Right ventricle myocardium superior (tissue), 1 donor: Measurements from ENCODE around the gene ZBTB42. TPM values are rescaled to one million over a fixed set of nuclear protein-coding genes. Genes with fewer than 3 reads are reported as not detected.
"Not testable (repeated sequence)": the region's sequence is repeated elsewhere in the genome, so short reads cannot be mapped to it uniquely, and the experiment has no call there.

ENCODE experiments used
- ATAC-seq: fragments of 200-7000 bp; cut with Tn5 transposase; one replicate; pipeline ENCODE4 v1.9.1; 2020; ENCODE audit warnings: mild to moderate bottlenecking; ENCODE audit not compliant: poor library complexity
- DNase-seq: peaks from one replicate; pipeline ENCODE4 v3.0.0-alpha.2; 2020
- intact Hi-C: fragments of 100-400 bp; cut with DNase I; formaldehyde crosslinking; loops from one replicate; pipeline ENCODE4 v1.11.2; 2022
- total RNA-seq: library from RNA; stranded (reverse); fragmentation: NEBNext Ultra II Directional; extraction: Animal tissue kit (Norgen Biotek cat#: 25700); gene quantifications from one replicate; pipeline ENCODE4 v1.2.1, GENCODE V29; 2021
- donor health status: DM: no; HTN: yes; CAD: no; lungs with severe emphysema.

Gene ZBTB42
- total RNA-seq, 1 donor from 2014 or later: 5.0 TPM

DNA sequence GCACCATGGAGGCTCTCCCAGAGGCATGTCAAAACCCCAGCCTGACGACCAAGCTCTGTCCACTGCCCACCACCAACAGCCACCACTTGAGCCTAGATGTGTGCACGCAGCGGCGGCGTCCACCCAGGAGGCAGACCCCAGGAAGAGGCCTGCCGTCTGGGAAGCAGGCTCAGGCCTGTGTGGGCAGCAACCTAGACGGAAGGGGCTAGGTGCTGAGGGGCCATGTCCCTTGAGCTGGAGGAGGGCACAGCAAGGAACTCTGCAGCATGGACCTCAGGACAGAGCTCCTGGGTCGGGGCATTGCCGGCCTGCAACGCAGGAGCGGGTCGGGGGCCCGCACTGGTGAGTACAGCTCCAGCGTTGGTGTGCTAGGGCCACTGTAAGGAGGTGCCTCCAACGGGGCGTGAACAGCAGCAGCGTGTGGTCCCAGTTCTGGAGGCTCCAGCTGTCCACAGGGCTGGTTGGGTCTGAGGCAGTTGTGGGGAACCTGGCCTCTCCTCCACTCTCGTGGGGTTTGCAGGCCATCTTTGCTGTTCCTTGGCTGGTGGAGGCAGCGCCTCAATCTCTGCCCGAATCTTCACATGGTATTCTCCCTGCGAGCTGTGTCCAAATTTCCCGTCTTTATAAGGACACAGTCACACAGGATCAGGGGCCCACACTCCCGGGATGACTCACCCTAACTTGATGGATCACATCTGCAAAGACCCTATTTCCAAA, 20.5 kb downstream of the ZBTB42 start:
- DNase-seq: no peak
- intact Hi-C loops: loop anchor here (5.0 kb wide), 1 partner anchor 34 kb away; no protein-coding TSS in a partner anchor
- no peak for ATAC-seq

DNA sequence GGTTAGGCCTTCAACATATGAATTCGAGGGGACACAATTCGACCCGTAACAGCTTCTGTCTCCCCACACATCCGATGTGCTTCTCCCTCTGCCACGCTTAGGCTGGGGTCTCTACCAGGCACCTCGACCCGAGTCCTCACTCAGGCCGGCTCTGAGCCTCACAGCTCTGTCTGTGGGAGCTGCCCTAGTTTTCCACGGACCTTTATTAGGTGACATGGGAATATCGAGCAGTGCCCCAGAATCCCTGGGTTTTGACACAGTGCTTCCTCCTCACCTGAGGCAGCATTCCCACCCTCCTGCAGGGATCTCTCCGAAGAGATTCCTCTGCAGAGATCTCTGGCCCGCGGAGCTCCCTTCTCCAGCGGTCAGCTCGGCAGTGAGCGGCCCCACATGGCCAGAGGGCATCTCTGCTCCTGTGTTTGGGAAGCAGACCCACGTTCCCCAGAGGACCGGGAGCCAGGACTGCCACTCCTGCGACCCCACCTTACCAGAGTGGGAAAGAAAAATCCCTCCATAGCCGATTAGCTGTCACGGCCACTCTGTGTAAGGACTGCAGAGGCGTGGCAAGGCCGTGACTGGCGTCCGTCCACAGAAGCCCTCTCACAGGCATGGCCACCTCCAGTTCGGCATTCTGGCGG, 21.2 kb downstream of the ZBTB42 start:
- DNase-seq (no peak), ATAC-seq (no peak)
- intact Hi-C loops: loop anchor here (5.0 kb wide), 1 partner anchor 35 kb away; no protein-coding TSS in a partner anchor

DNA sequence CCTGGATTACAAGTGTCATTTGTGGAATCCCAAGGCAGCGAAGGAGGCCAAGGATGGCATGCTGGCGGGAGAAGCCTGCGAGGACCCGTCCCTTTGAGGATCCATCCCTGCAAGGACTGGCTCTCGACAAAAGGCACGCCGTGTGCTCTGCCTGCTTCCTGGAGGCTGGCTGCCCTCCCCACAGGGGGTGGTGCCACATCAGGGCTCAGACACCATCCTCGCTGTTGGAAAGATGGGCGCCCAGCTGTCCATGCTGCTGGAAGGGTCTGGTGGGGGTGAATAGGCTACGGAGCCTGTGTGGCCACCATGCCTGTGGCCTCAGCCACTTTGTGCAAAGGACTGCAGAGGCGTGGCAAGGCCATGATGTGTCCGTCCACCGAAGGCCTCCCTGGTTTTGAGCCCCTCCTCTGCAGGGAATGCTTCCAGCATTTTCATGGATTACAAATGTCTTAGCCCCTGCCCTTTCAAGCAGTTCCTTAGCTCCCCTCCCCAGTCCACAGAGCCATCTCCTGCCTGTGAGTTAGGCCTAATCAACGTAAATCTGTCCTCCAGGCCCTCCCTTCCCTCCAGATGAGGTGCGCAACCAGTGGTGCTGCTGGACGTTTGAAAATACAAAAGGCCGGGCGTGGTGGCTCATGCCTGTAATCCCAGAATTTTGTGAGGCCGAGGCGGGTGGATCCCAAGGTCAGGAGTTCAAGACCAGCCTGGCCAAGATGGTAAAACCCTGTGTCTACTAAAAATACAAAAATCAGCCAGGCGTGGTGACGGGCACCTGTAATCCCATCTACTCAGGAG, 22.1 kb downstream of the ZBTB42 start:
- no peak for ATAC-seq
- intact Hi-C loops: loop anchor here (5.0 kb wide), 1 partner anchor 36 kb away; no protein-coding TSS in a partner anchor
- DNase-seq: no peak

DNA sequence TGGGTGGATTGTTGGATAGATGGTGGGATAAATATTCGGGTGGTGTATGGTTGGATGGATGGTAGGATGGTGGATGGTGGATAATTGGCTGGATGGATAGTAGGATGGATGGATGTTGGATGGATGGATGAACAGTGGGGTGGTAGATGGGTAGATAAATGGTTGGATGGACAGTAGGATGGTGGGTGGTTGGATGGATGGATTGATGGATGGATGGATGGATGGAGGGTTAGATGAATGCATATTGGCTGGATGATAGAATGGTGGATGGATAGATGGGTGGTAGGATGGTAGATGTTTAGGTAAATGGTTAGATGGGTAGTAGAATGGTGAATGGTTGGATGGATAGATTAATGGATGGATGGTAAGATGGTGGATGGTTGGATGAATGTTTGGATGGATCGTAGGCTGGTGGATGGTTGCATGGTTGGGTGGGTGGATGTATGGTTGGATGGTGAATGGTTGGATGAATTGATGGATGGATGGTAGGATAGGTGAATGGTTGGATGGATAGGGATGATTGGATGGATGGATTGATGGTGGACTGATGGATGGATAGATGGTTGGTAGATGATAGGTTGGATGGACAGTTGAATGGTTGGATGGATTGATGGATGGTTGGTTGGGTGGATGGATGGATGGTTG, 23.6 kb downstream of the ZBTB42 start:
- DNase-seq (no peak), ATAC-seq (no peak)
- intact Hi-C loops: loop anchor here (5.0 kb wide), 1 partner anchor 37 kb away; no protein-coding TSS in a partner anchor

DNA sequence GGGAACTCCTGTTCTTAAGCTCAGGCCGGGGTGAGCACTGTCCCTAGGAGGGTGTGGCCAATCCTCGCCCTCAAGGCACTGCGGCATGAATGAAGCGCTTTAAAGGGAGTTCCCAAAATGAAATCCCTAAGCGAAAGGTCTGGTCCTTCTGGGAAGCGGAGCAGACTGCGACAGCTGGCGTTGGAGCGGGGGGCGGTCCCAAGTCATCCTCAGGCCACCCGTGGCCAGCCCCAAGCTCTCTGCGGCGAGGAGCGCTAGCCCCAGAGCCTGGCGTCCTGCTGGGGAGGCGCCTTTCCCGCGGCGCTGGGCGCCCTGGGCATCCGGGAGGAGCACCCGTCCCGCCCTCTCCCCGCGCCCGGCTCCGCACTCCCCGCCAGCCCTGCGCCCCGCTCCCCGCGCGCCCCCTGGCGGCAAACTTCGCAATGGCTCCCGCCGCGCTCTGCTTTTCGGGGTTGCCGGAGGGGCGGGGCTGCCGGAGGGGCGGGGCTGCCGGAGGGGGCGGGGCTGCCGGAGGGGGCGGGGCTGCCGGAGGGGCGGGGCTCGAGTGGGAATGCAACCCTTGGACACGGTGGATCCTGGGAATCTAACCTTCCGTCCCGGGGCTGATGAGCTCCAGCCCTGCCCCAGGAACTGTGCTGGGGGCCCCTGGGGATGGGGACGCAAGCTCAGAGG, 25.4 kb downstream of the ZBTB42 start:
- DNase-seq (peak; percentile 95), ATAC-seq (peak; percentile 95)
- intact Hi-C loops: no loop called here

DNA sequence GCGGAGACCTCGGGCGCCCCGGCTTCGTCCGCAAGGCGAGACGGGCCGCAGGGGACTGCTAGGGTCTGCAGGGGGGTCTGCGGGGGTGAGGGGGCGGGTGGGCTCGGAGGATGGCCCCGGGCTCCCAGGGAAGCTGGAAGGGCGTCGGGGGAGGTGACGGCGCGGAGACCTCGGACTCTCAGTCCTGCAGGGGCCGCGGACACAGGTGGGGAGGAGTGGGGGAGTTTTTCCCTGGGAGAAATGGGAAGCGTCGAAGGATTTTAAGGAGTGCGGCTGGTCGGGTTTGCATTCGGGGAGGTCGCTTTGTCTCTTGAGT, 25.9 kb downstream of the ZBTB42 start:
- ATAC-seq (no peak), DNase-seq (no peak)
- intact Hi-C loops: no loop called here

DNA sequence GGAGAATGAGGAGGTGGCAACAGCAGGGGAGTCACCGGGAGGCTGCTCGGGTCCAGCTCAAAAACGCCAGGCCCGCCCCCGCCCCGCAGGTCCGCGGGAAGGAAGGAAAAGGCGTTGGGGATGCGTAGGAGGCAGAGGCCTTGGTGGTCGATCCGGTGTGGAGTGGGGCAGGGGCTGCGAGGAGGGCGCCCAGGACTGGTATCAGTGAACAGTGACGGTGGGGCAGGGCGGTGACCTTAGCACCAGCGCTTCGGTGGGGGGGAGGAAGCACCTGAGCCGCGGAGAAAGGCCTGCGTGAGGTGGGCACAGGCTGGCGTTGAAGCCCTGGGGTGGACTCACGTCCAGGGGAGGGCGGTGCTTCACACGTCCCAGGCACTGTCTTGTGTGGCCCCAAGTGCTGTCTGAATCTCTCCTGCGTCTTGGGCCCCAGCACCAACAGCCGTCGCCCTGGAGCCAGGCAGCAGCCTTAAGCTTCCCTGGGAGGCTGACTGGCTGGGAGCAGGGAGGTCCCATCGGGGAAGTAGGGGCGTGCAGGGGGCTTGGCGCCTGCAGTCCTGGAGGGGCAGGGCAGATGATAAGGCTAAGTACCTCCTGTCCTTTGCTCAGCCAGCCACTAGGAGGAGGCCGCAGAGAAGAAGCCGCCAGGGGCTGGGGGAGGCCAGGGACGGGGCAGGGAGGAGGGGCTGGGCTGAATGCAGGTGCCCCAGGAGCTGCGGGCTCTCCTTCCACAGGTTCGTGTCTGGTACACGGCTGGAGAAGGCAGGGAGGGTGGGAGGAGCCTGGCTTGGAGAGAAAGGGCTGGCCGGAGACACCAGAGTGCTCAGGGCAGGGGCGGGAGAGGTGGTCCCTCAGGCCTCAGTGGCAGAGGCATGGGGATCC, 26.5 kb downstream of the ZBTB42 start:
- ATAC-seq: peak; percentile 39
- DNase-seq: peak; percentile 61
- intact Hi-C loops: no loop called here

DNA sequence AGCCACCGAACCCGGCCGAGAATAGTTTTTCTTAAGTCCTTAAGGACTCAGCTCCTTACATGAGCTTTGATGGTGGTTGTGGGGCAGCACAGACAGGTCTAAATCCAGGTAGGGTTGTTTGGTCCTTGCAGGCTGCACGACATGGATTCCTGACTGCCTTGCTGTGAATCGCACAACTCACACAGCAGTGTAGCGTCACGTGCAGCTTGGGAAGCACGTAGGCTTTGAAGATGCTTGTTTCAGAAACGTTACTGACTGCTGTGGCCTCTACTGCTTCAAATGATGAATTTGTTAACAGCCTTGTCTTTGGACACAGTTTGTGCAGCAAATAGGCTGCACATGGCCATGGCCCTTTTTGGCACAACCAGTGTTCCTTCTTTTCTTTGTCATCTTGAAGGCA, 29.9 kb downstream of the ZBTB42 start:
- intact Hi-C loops: no loop called here
- no peak for DNase-seq
- ATAC-seq: no peak

DNA sequence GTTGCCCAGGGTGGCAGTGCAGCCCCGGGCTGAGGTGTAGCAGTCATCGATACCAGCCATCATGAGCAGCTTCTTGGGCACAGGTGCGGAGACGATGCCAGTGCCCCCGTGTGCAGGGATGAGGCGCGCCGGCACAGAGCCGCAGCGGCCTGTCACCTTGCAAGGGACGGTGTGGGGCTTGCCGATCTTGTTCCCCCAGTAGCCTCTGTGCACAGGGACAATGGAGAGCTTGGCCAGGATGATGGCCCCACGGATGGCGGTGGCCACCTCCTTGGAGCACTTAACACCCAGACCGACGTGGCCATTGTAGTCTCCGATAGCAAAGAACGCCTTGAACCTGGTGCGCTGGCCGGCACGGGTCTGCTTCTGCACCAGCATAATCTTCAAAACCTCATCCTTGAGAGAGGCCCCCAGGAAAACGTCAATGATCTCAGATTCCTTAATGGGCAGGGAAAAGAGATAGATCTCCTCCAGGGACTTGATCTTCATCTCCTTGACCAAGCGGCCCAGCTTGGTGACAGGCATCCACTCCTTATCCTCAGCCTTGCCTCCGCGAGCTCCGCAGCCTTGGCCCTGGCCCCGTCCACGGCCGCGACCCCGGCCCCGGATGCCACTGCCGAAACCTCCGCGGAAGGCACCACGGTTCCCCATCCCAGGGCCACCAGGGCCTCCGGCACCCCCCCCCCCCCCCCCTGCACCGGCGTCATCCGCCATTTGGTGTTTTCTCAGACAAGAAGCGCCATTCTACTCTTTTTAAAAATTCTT, 35.5 kb downstream of the ZBTB42 start:
- not testable (repeated sequence) for DNase-seq, ATAC-seq

DNA sequence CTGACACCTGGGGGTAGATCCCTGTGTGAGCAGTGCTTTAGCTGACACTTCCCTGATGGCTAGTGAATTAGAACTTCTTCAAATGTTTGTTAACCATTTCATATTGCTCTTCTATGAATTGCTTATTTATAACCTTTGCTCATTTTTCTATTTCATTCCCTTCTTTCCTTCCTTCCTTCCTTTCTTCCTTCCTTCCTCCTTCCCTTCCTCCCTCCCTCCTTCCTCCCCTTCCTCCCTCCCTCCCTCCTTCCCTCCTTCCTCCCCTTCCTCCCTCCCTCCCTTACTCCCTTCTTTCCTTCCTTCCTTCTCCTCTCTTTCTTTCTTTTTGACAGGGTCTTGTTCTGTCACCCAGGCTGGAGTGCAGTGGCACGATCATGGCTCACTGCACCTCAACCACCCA, 40.8 kb downstream of the ZBTB42 start:
- ATAC-seq (no peak), DNase-seq (no peak)
- intact Hi-C loops: no loop called here

More for the DNA sequence above, 35.5 kb downstream of the ZBTB42 start:
- intact Hi-C loops: not testable (repeated sequence)

DNA sequence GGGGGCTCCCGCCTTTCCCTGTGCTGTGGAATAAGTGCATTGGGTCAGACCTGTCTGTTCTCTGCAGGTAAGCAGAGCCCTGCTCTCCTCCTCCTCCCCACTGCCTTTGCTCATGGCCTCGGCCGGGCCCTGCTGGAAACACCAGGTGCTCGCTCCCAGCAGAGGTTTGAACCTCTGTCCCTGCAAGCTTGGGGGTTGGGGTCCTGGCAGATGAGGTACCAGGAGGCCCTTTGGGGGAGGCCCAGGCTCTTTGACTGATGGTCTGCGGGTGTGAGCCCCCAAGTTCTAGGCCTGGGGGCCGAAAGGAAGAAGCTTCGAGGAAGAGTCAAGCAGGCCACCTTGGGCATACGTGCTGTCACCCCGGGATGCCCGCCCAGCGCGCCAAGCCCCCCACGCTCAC, 42.1 kb downstream of the ZBTB42 start:
- DNase-seq (no peak), ATAC-seq (no peak)
- intact Hi-C loops: no loop called here

DNA sequence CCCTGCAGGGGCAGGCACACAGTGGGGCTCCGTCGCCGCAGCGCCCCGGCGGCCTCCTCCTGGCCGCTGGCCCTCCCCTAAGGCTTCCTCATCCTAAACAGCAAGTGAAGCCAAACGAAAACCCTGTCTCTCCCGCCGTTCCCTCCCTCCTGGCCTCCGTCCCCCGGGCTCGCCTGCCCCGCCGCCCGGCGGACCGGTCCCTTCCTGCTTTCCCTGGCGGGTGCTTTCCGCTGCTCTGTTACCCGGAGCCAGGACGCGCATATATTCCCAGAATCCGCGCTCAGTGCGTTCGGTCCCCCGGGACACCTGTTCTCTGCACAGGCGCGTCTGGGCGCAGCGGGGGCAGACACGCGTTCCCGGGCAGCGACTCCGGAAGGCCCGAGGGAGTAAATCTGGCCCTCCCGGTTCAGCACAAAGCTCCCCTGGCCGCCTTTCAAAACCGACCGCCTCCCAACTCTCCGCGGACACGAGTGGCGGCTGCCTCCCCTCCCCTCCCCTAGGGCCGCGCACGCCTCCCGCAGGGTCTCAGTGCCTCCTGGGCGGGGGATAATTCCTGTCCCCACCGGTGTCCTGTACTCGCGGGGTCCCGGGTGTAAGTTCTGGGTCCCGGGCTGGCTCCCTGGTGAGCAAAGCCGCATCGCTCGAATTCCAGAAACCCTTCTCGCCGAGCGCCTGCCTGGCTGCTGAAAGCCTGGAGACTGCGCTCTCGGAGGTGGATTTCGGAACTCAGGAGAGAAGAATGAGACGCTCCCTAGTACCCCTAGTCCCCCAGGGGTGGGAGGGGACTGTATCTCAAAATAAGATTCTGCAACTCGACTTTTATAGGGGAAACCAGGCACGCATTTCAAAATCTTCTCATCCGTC, 42.8 kb downstream of the ZBTB42 start:
- ATAC-seq (peak; percentile 43), DNase-seq (no peak)
- intact Hi-C loops: no loop called here

DNA sequence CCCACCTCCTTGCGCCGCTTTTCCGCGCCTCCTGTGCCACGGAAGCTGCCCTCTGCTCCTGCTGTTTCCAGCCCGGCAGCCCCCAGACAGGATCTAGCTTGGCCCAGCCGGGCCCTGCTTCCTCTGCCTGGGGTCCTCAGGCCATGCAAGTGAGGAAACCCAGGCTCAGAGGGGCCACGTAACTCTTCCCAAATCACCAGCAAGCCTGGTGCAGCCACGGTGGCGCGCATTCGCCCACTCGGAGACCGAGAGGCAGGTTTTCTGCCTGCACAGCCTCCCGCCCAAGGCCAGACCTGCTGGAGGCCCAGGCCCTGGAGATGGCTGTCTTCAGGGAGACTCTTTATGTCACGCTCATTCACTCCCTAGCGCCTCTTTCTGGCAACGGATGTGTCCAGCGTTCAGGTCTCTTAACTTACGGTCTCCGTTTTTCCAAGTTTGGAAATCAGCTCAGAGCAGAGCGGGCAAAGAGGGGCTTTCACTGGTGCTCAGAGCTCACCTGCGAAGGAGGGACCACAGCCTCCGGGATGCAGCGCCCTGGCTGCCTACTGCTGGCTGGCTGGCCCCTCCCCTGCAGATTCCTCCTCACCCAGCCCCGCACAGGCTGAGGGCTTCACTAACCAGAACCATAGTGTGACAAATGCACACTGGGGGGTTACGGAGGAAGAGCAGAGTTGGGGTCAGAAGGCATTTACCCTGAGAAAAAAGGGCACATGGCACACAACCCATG, 43.6 kb downstream of the ZBTB42 start:
- ATAC-seq (peak; percentile 20), DNase-seq (no peak)
- intact Hi-C loops: no loop called here

DNA sequence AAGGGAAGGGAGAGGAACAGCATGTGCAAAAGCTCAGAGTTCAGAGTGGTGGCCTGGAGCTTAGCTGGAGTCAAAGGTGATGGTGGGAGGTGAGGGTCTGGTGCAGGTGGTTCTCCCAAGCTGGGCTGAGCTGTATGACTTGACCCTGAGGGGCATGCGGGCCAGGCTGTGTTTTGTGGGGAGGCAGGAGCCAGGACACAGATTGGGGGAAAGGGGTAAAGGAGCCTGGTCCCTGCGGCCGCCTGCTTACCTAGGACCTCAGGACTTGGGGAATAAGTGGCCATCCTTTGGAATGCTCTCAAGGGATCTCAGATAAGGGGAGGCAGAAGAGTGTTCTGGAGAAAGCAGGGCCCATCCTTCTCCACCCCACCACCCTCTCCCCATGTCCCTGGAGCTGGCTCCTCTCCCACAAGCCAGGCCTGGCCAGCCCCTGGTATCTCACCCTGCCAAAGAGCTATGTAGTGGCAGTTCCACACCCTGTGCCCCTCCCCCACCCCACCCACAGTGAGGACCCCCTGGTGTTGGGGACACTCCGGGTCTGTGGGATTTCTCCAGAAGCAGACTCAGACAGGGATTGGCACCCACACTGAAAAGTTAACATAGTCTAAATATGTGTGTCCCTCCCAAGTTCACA, 44.2 kb downstream of the ZBTB42 start:
- ATAC-seq (no peak), DNase-seq (no peak)
- intact Hi-C loops: no loop called here

DNA sequence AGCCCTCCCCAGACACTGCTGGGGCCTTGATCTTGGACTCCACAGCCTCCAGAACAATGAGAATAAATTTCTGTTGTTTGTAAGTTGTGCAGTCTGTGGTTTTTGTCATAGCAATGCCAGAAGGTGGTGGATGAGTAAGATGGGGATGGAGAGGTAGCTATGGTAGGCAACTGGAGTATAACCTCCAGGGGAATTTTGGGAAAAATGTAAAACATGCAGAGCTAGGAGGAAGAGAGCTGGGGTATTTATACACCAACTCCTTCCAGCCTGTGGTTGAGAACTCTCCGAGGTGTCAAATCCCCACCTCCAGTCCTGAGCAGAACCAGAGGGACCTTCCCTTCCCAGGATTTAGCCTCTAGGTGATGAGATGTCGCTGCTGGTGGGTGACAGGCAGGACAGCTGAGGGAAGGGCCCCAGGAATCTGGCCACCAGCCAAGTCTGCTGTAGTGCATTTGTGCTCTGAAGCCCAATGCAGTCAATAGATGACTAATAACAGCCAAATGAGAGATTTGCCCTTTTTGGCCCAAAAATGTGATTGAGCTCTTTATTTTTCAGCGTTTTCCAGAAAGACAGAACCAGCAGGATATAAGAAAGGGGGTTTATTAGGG, 45.0 kb downstream of the ZBTB42 start:
- DNase-seq (no peak), ATAC-seq (no peak)
- intact Hi-C loops: no loop called here
